GM23248 (cell line): ENCODE results near the gene C14orf119.

Experiments
- EZH2 ChIP-seq: fragments of 200-600 bp; sonication (generic); IDR thresholded peaks from 2 replicates; pipeline ENCODE4 v1.6.1; 2018; ENCODE audit warnings: antibody characterized with exemption, mild to moderate bottlenecking; ENCODE audit not compliant: insufficient read depth, poor library complexity, severe bottlenecking
- EZH2phosphoT487 ChIP-seq: fragments of 200-600 bp; sonication (generic); IDR thresholded peaks from 2 replicates; pipeline ENCODE4 v1.6.1; 2018; ENCODE audit warnings: antibody characterized with exemption, moderate library complexity, mild to moderate bottlenecking, low read depth; ENCODE audit not compliant: insufficient read depth

DNA sequence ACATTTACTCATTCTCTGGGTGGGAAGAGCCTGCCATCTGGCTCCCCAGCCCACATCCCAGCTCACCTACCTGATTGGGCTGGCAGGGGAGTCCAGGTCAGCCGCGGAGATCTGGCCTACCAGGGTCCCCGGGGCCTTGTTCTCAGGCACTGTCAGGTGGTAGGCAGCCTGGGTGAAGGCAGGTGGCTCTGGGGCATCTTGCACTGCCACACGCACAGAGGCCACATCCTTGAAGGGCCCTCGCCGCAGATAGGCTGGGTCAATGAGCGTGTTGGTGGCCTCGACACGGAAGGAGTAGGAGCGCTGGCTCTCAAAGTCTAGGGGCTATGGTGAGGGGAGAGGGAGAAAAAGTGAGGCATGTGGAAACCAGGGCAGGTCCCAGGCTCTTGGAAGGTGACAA lies 41.9 kb upstream of the C14orf119 start:
- TF ChIP-seq EZH2, result no peak
- no peak for TF ChIP-seq EZH2phosphoT487
